A673 (cell line): ENCODE data around the gene CFAP221.

Experiments used
- CTCF ChIP-seq: fragments of 300-800, 200-600 bp; sonication (generic); conservative IDR thresholded peaks from 2 replicates; pipeline ENCODE4 v1.5.1; 2017; ENCODE audit warnings: low read depth, mild to moderate bottlenecking, antibody characterized with exemption, low read length, moderate library complexity, mixed read lengths
- EZH2 ChIP-seq: fragments of 200-600 bp; sonication (generic); IDR thresholded peaks from 2 replicates; pipeline ENCODE4 v1.6.1; 2017; ENCODE audit warnings: borderline replicate concordance, low read depth, mild to moderate bottlenecking, mixed read lengths, antibody characterized with exemption, low read length; ENCODE audit not compliant: poor library complexity, severe bottlenecking

GRCh38 chr2:119691651-119692245 is 147.5 kb downstream of the CFAP221 start:
- TF ChIP-seq CTCF (no peak), EZH2 (no peak)
